ENCODE measurements around the gene NTN1. TPM values are rescaled to one million over a fixed set of nuclear protein-coding genes. Genes with fewer than 3 reads are reported as not detected.

The NTN1 gene
- total RNA-seq, 3 donors from 2014 or later = 2.2 to 3.7 (median 3.3) TPM

DNA sequence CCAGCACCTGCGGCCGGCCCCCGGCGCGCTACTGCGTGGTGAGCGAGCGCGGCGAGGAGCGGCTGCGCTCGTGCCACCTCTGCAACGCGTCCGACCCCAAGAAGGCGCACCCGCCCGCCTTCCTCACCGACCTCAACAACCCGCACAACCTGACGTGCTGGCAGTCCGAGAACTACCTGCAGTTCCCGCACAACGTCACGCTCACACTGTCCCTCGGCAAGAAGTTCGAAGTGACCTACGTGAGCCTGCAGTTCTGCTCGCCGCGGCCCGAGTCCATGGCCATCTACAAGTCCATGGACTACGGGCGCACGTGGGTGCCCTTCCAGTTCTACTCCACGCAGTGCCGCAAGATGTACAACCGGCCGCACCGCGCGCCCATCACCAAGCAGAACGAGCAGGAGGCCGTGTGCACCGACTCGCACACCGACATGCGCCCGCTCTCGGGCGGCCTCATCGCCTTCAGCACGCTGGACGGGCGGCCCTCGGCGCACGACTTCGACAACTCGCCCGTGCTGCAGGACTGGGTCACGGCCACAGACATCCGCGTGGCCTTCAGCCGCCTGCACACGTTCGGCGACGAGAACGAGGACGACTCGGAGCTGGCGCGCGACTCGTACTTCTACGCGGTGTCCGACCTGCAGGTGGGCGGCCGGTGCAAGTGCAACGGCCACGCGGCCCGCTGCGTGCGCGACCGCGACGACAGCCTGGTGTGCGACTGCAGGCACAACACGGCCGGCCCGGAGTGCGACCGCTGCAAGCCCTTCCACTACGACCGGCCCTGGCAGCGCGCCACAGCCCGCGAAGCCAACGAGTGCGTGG lies 1.5 kb downstream of the NTN1 start:
- intact Hi-C loops (cut with DNase I; ENCODE audit: low total_unique reads) = loop anchor here (10.0 kb wide), 1 partner anchor 92 kb away; no protein-coding TSS in a partner anchor
- Histone ChIP-seq H3K27ac (no peak overlapping the region), H3K9me3 (no peaks in the 10 kb centered on the region), H3K36me3 (no peaks in the 10 kb centered on the region), H3K27me3 (peaks cover 0 to 22% of the 10 kb centered on the region in 2 donors), H3K4me1 (no peaks in the 10 kb centered on the region), H3K4me3 (peak overlapping the region; percentile 66 to 79 (median 69))
- no peak for DNase-seq (ENCODE audit: low spot score in 2 of 2)
- TF ChIP-seq CTCF (IDR thresholded peaks at IDR 0.05) = no peak
- no peak for TF ChIP-seq POLR2A (IDR thresholded peaks at IDR 0.05)

DNA sequence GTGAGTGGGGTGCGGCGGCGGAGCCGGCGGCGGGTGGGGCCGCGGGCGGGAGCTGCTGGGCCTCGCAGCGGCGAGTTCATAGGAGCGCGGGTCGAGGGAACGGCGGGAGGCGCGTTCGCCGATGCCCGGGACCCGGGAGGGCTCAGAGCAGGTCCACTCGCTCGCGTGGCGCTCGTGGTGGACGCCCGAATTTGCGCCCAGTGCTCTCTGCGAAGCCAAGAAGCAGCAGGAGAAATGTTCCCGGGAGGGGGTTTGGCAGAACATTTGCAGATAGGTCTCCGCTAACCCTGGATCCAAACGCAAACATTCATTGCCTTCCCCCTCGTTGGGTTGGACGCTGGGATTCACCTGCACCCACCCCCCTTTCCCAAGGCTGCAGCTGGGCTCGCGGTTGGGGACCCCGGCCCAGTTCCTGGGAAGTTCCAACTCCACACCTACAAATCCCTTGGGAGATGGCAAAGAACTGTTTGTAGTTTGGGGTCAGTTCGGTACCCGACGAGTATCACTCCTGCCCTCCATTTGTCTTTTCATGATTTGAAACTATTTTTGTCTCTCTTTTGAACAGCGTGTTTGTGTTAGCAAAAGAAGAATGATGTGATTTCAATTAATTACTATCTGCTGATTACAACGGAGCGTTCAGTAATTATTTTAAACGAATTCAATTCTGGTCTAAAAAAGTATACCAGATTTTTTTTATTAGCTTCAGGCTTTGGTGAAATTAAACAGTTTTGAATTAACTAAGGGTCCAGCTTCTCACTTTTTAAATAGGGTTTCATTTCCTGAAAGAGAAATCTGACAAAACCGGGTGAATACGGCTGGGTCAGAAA lies 2.3 kb downstream of the NTN1 start:
- Histone ChIP-seq H3K4me1 (no peaks in the 10 kb centered on the region), H3K27me3 (peaks cover 0 to 22% of the 10 kb centered on the region in 2 donors), H3K36me3 (no peaks in the 10 kb centered on the region), H3K9me3 (no peaks in the 10 kb centered on the region), H3K4me3 (peak overlapping the region; percentile 66 to 79 (median 69)), H3K27ac (no peak overlapping the region)
- DNase-seq (ENCODE audit: low spot score in 2 of 2) = no peak
- intact Hi-C loops (cut with DNase I; ENCODE audit: low total_unique reads) = loop anchor here (10.0 kb wide), 1 partner anchor 91 kb away; no protein-coding TSS in a partner anchor
- TF ChIP-seq POLR2AphosphoS5 (IDR thresholded peaks at IDR 0.05) = no peak
- TF ChIP-seq CTCF (IDR thresholded peaks at IDR 0.05) = no peak
- TF ChIP-seq POLR2A (IDR thresholded peaks at IDR 0.05) = no peak

- peaks cover 0 to 22% of the 10 kb centered on the region in 2 donors for H3K27me3 ChIP-seq
- H3K4me3 ChIP-seq = no peak overlapping the region
- no peaks in the 10 kb centered on the region for H3K36me3 ChIP-seq
- H3K9me3 ChIP-seq = no peaks in the 10 kb centered on the region
- intact Hi-C loops (cut with DNase I; ENCODE audit: low total_unique reads) = loop anchor here (10.0 kb wide), 1 partner anchor 90 kb away; no protein-coding TSS in a partner anchor
- DNase-seq (ENCODE audit: low spot score in 2 of 2) = no peak
- H3K4me1 ChIP-seq = no peaks in the 10 kb centered on the region
- no peak for TF ChIP-seq CTCF (IDR thresholded peaks at IDR 0.05)
- no peak for TF ChIP-seq POLR2AphosphoS5 (IDR thresholded peaks at IDR 0.05)
- no peak for TF ChIP-seq POLR2A (IDR thresholded peaks at IDR 0.05)
- H3K27ac ChIP-seq = no peak overlapping the region
These were observed 3.2 kb downstream of the NTN1 start for GRCh38 chr17:9024497-9024896.

DNA sequence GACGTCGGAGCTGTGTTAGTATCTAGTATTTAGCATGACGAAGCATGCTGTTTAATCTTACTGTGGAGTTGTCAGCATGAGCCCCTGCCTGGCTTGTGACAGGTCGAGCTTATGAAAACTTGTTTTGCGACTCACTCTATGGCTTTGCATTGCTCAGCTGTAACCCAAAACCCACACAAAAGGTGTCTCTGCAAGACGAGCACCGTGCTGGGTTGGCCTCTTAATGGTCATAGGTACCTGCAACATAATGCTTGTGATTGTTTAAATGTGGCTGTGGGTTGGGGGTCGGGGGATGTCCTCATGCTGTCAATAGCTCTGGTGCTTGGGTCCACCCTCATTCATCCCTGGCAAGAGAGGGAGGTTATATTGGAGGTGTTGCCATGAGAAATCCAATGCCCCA lies 5.4 kb downstream of the NTN1 start:
- Histone ChIP-seq H3K9me3 (no peaks in the 10 kb centered on the region), H3K27ac (no peak overlapping the region), H3K4me3 (no peak overlapping the region), H3K4me1 (no peaks in the 10 kb centered on the region), H3K27me3 (peaks cover 0 to 18% of the 10 kb centered on the region in 2 donors), H3K36me3 (no peaks in the 10 kb centered on the region)
- no peak for TF ChIP-seq CTCF (IDR thresholded peaks at IDR 0.05)
- no peak for TF ChIP-seq POLR2AphosphoS5 (IDR thresholded peaks at IDR 0.05)
- TF ChIP-seq POLR2A (IDR thresholded peaks at IDR 0.05) = no peak
- intact Hi-C loops (cut with DNase I; ENCODE audit: low total_unique reads) = loop anchor here (10.0 kb wide), 1 partner anchor 88 kb away; no protein-coding TSS in a partner anchor
- DNase-seq (ENCODE audit: low spot score in 2 of 2) = no peak

Measured in breast epithelium (tissue), 4 donors.